CD4-positive, alpha-beta T cell (primary cell): ENCODE measurements around the gene MACROD2. TPM values are rescaled to one million over a fixed set of nuclear protein-coding genes. Genes with fewer than 3 reads are reported as not detected.

Source experiments
- ATAC-seq: fragments of 200-7000 bp; cut with Tn5 transposase; one replicate; pipeline ENCODE4 v1.10.0; 2022; ENCODE audit warnings: mild to moderate bottlenecking; ENCODE audit not compliant: poor library complexity
- CTCF ChIA-PET: fragments of 350-600 bp; sonication (Branson Sonifier 250); formaldehyde crosslinking; loops from one replicate; lab custom pipeline; 2021; ENCODE audit warnings: antibody characterized with exemption, inconsistent platforms; lab: Charles Lee
- POLR2A ChIA-PET: fragments of 350-600 bp; sonication (Branson Sonifier 250); formaldehyde crosslinking; loops from one replicate; lab custom pipeline; 2021; ENCODE audit warnings: antibody characterized with exemption, inconsistent platforms; lab: Charles Lee
- DNase-seq, 14 experiments: peaks; one replicate each; pipeline ENCODE4 v3.0.0-alpha.2; 2013 to 2020; ENCODE audit warnings: mixed read lengths in 2 of 14
- H3K27ac ChIP-seq, 2 donors: one replicate each; pipeline versions ENCODE4 v1.5.1 to v1.7.0; 2013; ENCODE audit warnings: low read length in 2 of 2, low read depth in 1 of 2, mild to moderate bottlenecking in 1 of 2
- H3K27me3 ChIP-seq, 2 experiments: 1 replicate in 1 of 2; 2 replicates in 1 of 2; pipeline versions ENCODE4 v1.6.1 to v1.7.0; 2013; ENCODE audit warnings: low read length in 2 of 2, control low read depth in 1 of 2, mild to moderate bottlenecking in 1 of 2, moderate library complexity in 1 of 2; ENCODE audit not compliant: insufficient read depth in 2 of 2, control insufficient read depth in 1 of 2
- H3K36me3 ChIP-seq: one replicate; pipeline ENCODE4 v1.6.1; 2013; ENCODE audit warnings: low read length, control low read depth; ENCODE audit not compliant: insufficient read depth
- H3K4me1 ChIP-seq: one replicate; pipeline ENCODE4 v1.6.1; 2013; ENCODE audit warnings: low read length, control low read depth; ENCODE audit not compliant: insufficient read depth
- H3K4me3 ChIP-seq: one replicate; pipeline ENCODE4 v1.5.1; 2013; ENCODE audit warnings: mild to moderate bottlenecking, low read length, moderate library complexity
- H3K9me3 ChIP-seq, 2 experiments: 1 replicate in 1 of 2; 2 replicates in 1 of 2; pipeline versions ENCODE4 v1.6.1 to v1.7.0; 2013; ENCODE audit warnings: low read length in 2 of 2, mild to moderate bottlenecking in 2 of 2, control low read depth in 1 of 2, moderate library complexity in 1 of 2; ENCODE audit not compliant: control insufficient read depth in 1 of 2, insufficient read depth in 1 of 2
- H3K27ac Mint-ChIP-seq: one replicate; pipeline ENCODE4 v1.8.0; 2020; ENCODE audit warnings: mixed read lengths
- H3K27me3 Mint-ChIP-seq: one replicate; pipeline ENCODE4 v1.8.0; 2021; ENCODE audit warnings: mixed read lengths
- H3K36me3 Mint-ChIP-seq: one replicate; pipeline ENCODE4 v1.8.0; 2021; ENCODE audit warnings: low read depth, mixed read lengths
- H3K4me1 Mint-ChIP-seq: one replicate; pipeline ENCODE4 v1.8.0; 2021; ENCODE audit warnings: low read depth, mixed read lengths
- H3K4me3 Mint-ChIP-seq: one replicate; pipeline ENCODE4 v1.8.0; 2020; ENCODE audit warnings: mild to moderate bottlenecking, mixed read lengths
- H3K9me3 Mint-ChIP-seq: one replicate; pipeline ENCODE4 v1.8.0; 2020; ENCODE audit warnings: mixed read lengths
- CTCF ChIP-seq: fragments of 200-600 bp; IDR thresholded peaks from one replicate; pipeline ENCODE4 v1.8.0; 2022; ENCODE audit warnings: antibody characterized with exemption, mild to moderate bottlenecking
- intact Hi-C, 2 experiments: fragments of 100-400 bp; cut with DNase I in 1 of 2; cut with micrococcal nuclease in 1 of 2; formaldehyde crosslinking; loops; one replicate each; pipeline versions ENCODE4 v1.15.1 to v1.9.0; 2023 to 2025; cut with DNase I, micrococcal nuclease
- total RNA-seq, 174 experiments: library from RNA in 2 of 174; stranded (reverse) in 2 of 174; gene quantifications; one replicate each; pipeline ENCODE4 v1.2.3 and lab custom pipeline; 2021 to 2026

Gene MACROD2
- total RNA-seq, 2 experiments from 2014 or later, result not detected

GRCh38 chr20:15176929-15177328, 1181.6 kb downstream of the MACROD2 start:
- no peak for TF ChIP-seq CTCF
- no peaks in the 10 kb centered on the region for H3K36me3 Mint-ChIP-seq
- peaks cover 0 to 19% of the 10 kb centered on the region in 2 experiments for H3K9me3 ChIP-seq
- no peak overlapping the region for H3K4me3 Mint-ChIP-seq
- no peaks in the 10 kb centered on the region for H3K36me3 ChIP-seq
- H3K4me3 ChIP-seq, result no peak overlapping the region
- no peaks in the 10 kb centered on the region for H3K27me3 Mint-ChIP-seq
- CTCF ChIA-PET, result no interaction called here
- ATAC-seq (no peak), DNase-seq (no peak)
- no peak overlapping the region for H3K27ac Mint-ChIP-seq
- POLR2A ChIA-PET, result no interaction called here
- no peaks in the 10 kb centered on the region for H3K27me3 ChIP-seq
- H3K4me1 ChIP-seq, result no peaks in the 10 kb centered on the region
- H3K4me1 Mint-ChIP-seq, result no peaks in the 10 kb centered on the region
- intact Hi-C loops, result no loop called here
- H3K27ac ChIP-seq, result no peak overlapping the region
- peaks cover 5% of the 10 kb centered on the region for H3K9me3 Mint-ChIP-seq

- Mint-ChIP-seq H3K4me3 (no peak overlapping the region), H3K9me3 (peaks cover 5% of the 10 kb centered on the region), H3K27ac (no peak overlapping the region), H3K27me3 (no peaks in the 10 kb centered on the region), H3K4me1 (no peaks in the 10 kb centered on the region), H3K36me3 (no peaks in the 10 kb centered on the region)
- TF ChIP-seq CTCF, result no peak
- peaks cover 0 to 19% of the 10 kb centered on the region in 2 experiments for H3K9me3 ChIP-seq
- ATAC-seq (no peak), DNase-seq (no peak)
- intact Hi-C loops, result no loop called here
- H3K27ac ChIP-seq, result no peak overlapping the region
- CTCF ChIA-PET, result no interaction called here
- no peaks in the 10 kb centered on the region for H3K36me3 ChIP-seq
- H3K4me1 ChIP-seq, result no peaks in the 10 kb centered on the region
- no peaks in the 10 kb centered on the region for H3K27me3 ChIP-seq
- POLR2A ChIA-PET, result no interaction called here
- no peak overlapping the region for H3K4me3 ChIP-seq
These were observed 1183.3 kb downstream of the MACROD2 start for GRCh38 chr20:15178581-15178980.

- H3K27ac Mint-ChIP-seq, result no peak overlapping the region
- no peaks in the 10 kb centered on the region for H3K27me3 Mint-ChIP-seq
- Histone ChIP-seq H3K27ac (no peak overlapping the region), H3K4me1 (no peaks in the 10 kb centered on the region), H3K4me3 (no peak overlapping the region), H3K9me3 (peaks cover 0 to 19% of the 10 kb centered on the region in 2 experiments), H3K36me3 (no peaks in the 10 kb centered on the region), H3K27me3 (no peaks in the 10 kb centered on the region)
- ATAC-seq, result no peak
- no peaks in the 10 kb centered on the region for H3K36me3 Mint-ChIP-seq
- ChIA-PET CTCF (no interaction called here), POLR2A (no interaction called here)
- peaks cover 5% of the 10 kb centered on the region for H3K9me3 Mint-ChIP-seq
- H3K4me3 Mint-ChIP-seq, result no peak overlapping the region
- no peak for DNase-seq
- no peak for TF ChIP-seq CTCF
- H3K4me1 Mint-ChIP-seq, result no peaks in the 10 kb centered on the region
- intact Hi-C loops, result no loop called here
These were observed 1184.1 kb downstream of the MACROD2 start for GRCh38 chr20:15179381-15179780.
